Endothelial cell (in vitro differentiated cells): ENCODE data around the gene ATXN1. TPM values are rescaled to one million over a fixed set of nuclear protein-coding genes. Genes with fewer than 3 reads are reported as not detected.

Experiments used
- DNase-seq: peaks from one replicate; pipeline ENCODE4 v3.0.0; 2021; ENCODE audit warnings: low spot score
- H3K27ac Mint-ChIP-seq: one replicate; pipeline ENCODE4 v1.8.0; 2021; ENCODE audit warnings: mixed read lengths, inconsistent platforms; ENCODE audit not compliant: unreplicated experiment
- H3K27me3 Mint-ChIP-seq: one replicate; pipeline ENCODE4 v1.8.0; 2021; ENCODE audit warnings: mild to moderate bottlenecking, moderate library complexity, mixed read lengths, inconsistent platforms; ENCODE audit not compliant: unreplicated experiment
- H3K36me3 Mint-ChIP-seq: one replicate; pipeline ENCODE4 v1.8.0; 2021; ENCODE audit warnings: mild to moderate bottlenecking, low read depth, mixed read lengths, inconsistent platforms; ENCODE audit not compliant: unreplicated experiment
- H3K4me1 Mint-ChIP-seq: one replicate; pipeline ENCODE4 v1.8.0; 2021; ENCODE audit warnings: mild to moderate bottlenecking, mixed read lengths, inconsistent platforms; ENCODE audit not compliant: unreplicated experiment
- H3K4me3 Mint-ChIP-seq: one replicate; pipeline ENCODE4 v1.8.0; 2021; ENCODE audit warnings: mild to moderate bottlenecking, mixed read lengths, inconsistent platforms; ENCODE audit not compliant: unreplicated experiment
- H3K9me3 Mint-ChIP-seq: one replicate; pipeline ENCODE4 v1.8.0; 2021; ENCODE audit warnings: mixed read lengths, inconsistent platforms; ENCODE audit not compliant: unreplicated experiment
- CTCF ChIP-seq: fragments of 200-600 bp; sonication (generic); IDR thresholded peaks from one replicate; pipeline ENCODE4 v1.5.0; 2021; ENCODE audit warnings: antibody characterized with exemption; ENCODE audit not compliant: unreplicated experiment
- total RNA-seq: library from RNA; stranded (reverse); fragmentation: NEBNext Ultra II Directional; extraction: Animal tissue kit (Norgen Biotek cat#: 25700); gene quantifications from one replicate; pipeline ENCODE4 v1.2.1, GENCODE V29; 2021; ENCODE audit not compliant: unreplicated experiment

ATXN1 gene
- total RNA-seq, 1 donor from 2014 or later = 18.7 TPM

GRCh38 chr6:16337295-16337975 is 423.8 kb downstream of the ATXN1 start:
- Mint-ChIP-seq H3K27ac (no peak overlapping the region), H3K4me1 (peaks cover 5% of the 10 kb centered on the region), H3K4me3 (no peak overlapping the region), H3K27me3 (peaks cover 1% of the 10 kb centered on the region), H3K9me3 (no peaks in the 10 kb centered on the region), H3K36me3 (no peaks in the 10 kb centered on the region)
- no peak for DNase-seq
- no peak for TF ChIP-seq CTCF

GRCh38 chr6:16336911-16337294 is 424.4 kb downstream of the ATXN1 start:
- peaks cover 5% of the 10 kb centered on the region for H3K4me1 Mint-ChIP-seq
- no peaks in the 10 kb centered on the region for H3K36me3 Mint-ChIP-seq

GRCh38 chr6:16336056-16336818 is 425.0 kb downstream of the ATXN1 start:
- Mint-ChIP-seq H3K27me3 (peaks cover 1% of the 10 kb centered on the region), H3K4me3 (no peak overlapping the region), H3K27ac (no peak overlapping the region), H3K9me3 (no peaks in the 10 kb centered on the region), H3K36me3 (no peaks in the 10 kb centered on the region), H3K4me1 (peaks cover 5% of the 10 kb centered on the region)
- no peak for DNase-seq
- no peak for TF ChIP-seq CTCF

More at GRCh38 chr6:16336911-16337294, 424.4 kb downstream of the ATXN1 start:
- no peak overlapping the region for H3K27ac Mint-ChIP-seq
- TF ChIP-seq CTCF = no peak
- DNase-seq = no peak
- peaks cover 1% of the 10 kb centered on the region for H3K27me3 Mint-ChIP-seq
- no peak overlapping the region for H3K4me3 Mint-ChIP-seq
- H3K9me3 Mint-ChIP-seq = no peaks in the 10 kb centered on the region

- Mint-ChIP-seq H3K27me3 (peaks cover 1% of the 10 kb centered on the region), H3K9me3 (no peaks in the 10 kb centered on the region), H3K27ac (no peak overlapping the region), H3K4me1 (peaks cover 5% of the 10 kb centered on the region), H3K36me3 (no peaks in the 10 kb centered on the region), H3K4me3 (no peak overlapping the region)
- DNase-seq = no peak
- TF ChIP-seq CTCF = no peak
Measured at GRCh38 chr6:16335176-16335575, 426.1 kb downstream of the ATXN1 start.

GRCh38 chr6:16334671-16335070 is 426.6 kb downstream of the ATXN1 start:
- peaks cover 5% of the 10 kb centered on the region for H3K4me1 Mint-ChIP-seq
- no peak for DNase-seq
- TF ChIP-seq CTCF = no peak
- H3K27me3 Mint-ChIP-seq = peaks cover 1% of the 10 kb centered on the region
- no peak overlapping the region for H3K4me3 Mint-ChIP-seq
- H3K27ac Mint-ChIP-seq = no peak overlapping the region
- H3K36me3 Mint-ChIP-seq = no peaks in the 10 kb centered on the region
- H3K9me3 Mint-ChIP-seq = no peaks in the 10 kb centered on the region
